ENCODE results near the gene EPG5. TPM values are rescaled to one million over a fixed set of nuclear protein-coding genes. Genes with fewer than 3 reads are reported as not detected.

The EPG5 gene
- total and polyA plus RNA-seq, 9 of the 15 experiments (the other 6 are each of a cell fraction or from before 2014, with no cell fraction given) = 1.3 to 10.7 (median 5.2) TPM

- TF ChIP-seq MYNN (IDR thresholded peaks at IDR 0.05) = no peak
- no peak for TF ChIP-seq MYNN (CRISPR knock-in tag; IDR thresholded peaks at IDR 0.05)
- TF ChIP-seq LARP7 (IDR thresholded peaks at IDR 0.05) = no peak
- no peak for TF ChIP-seq ZBTB8A (IDR thresholded peaks at IDR 0.05; ENCODE audit: partially characterized antibody)
- no peak for TF ChIP-seq FOXA1 (IDR thresholded peaks at IDR 0.05; ENCODE audit: borderline replicate concordance)
- no peak for TF ChIP-seq NUFIP1 (IDR thresholded peaks at IDR 0.05; ENCODE audit: partially characterized antibody)
These were observed 42.2 kb upstream of the EPG5 start (continued) for GRCh38 chr18:46009125-46009840.

GRCh38 chr18:46008531-46008930, 41.4 kb upstream of the EPG5 start:
- CTCF ChIA-PET (ENCODE audit: low intra/inter-chr PET ratio) = no interaction called here
- Histone ChIP-seq H3K4me2 (ENCODE audit: insufficient read depth, low read length) (no peak overlapping the region), H3K9ac (ENCODE audit: insufficient read depth in 1 of 2, low read depth in 2 of 2, low read length in 2 of 2) (no peak overlapping the region), H3K27me3 (ENCODE audit: control insufficient read depth in 2 of 2, insufficient read depth in 2 of 2, low read length in 2 of 2) (no peaks in the 10 kb centered on the region), H3K36me3 (ENCODE audit: control insufficient read depth, insufficient read depth, low read length) (peaks cover 33% of the 10 kb centered on the region; the same call in 2 of the 3 replicates), H3K27ac (ENCODE audit: extremely low read depth, low read depth, low read length) (no peak overlapping the region), H2AFZ (ENCODE audit: low read depth, low read length) (no peak overlapping the region), H3K79me2 (ENCODE audit: control insufficient read depth, insufficient read depth, low read length) (no peaks in the 10 kb centered on the region), H3K4me1 (replicated peaks in 1 of 2; ENCODE audit: control insufficient read depth in 2 of 2, insufficient read depth in 2 of 2, low read length in 2 of 2) (peaks cover 0 to 5% of the 10 kb centered on the region in 2 experiments; a peak in 2 of 5 replicates), H3K9me3 (replicated peaks; ENCODE audit: control insufficient read depth, insufficient read depth, low read depth, low read length) (no peaks in the 10 kb centered on the region), H3K9me1 (ENCODE audit: control insufficient read depth, insufficient read depth, low read length) (no peaks in the 10 kb centered on the region), H3K4me3 (no peak overlapping the region), H4K20me1 (replicated peaks; ENCODE audit: control insufficient read depth, insufficient read depth, low read length) (no peaks in the 10 kb centered on the region)
- BruUV-seq (replicated peaks) = no TSS peak
- 96% methylated on average over 8 of the region's 8 CpGs for WGBS (ENCODE audit: insufficient coverage, low coverage, missing lambda C conversion rate)
- DNase-seq (ENCODE audit: extremely low read depth in 1 of 4, low spot score in 3 of 4) (no peak), ATAC-seq (no peak), FAIRE-seq (no peak)
- POLR2A ChIA-PET = no interaction called here
- in situ Hi-C loops (cut with MboI) (no loop called here), intact Hi-C loops (cut with micrococcal nuclease) (no loop called here)
- TF ChIP-seq SMAD3 (CRISPR knock-in tag; conservative IDR thresholded peaks at IDR 0.05) (no peak), ARID3A (IDR thresholded peaks at IDR 0.05; ENCODE audit: borderline replicate concordance, low read depth, low read length) (no peak), ZNF780A (CRISPR knock-in tag; IDR thresholded peaks at IDR 0.05) (no peak), NFE2L1 (tag; IDR thresholded peaks at IDR 0.05; ENCODE audit: borderline replicate concordance, low read depth) (no peak), ZNF24 (IDR thresholded peaks at IDR 0.05) (no peak), KLF16 (IDR thresholded peaks at IDR 0.05) (no peak), ADNP (tag; IDR thresholded peaks at IDR 0.05) (no peak), HNRNPH1 (optimal IDR thresholded peaks at IDR 0.05; ENCODE audit: low read depth, low read length) (no peak), HINFP (tag; conservative IDR thresholded peaks at IDR 0.05; ENCODE audit: low read depth) (no peak), ARID3B (CRISPR knock-in tag; IDR thresholded peaks at IDR 0.05; ENCODE audit: borderline replicate concordance) (no peak), ARHGAP35 (IDR thresholded peaks at IDR 0.05; ENCODE audit: partially characterized antibody) (no peak), TCFL5 (CRISPR knock-in tag; conservative IDR thresholded peaks at IDR 0.05) (no peak), POLR3G (IDR thresholded peaks at IDR 0.05; ENCODE audit: extremely low read depth, insufficient read length, insufficient replicate concordance) (no peak)
